ENCODE data around the gene KDM4B.

The KDM4B gene

DNA sequence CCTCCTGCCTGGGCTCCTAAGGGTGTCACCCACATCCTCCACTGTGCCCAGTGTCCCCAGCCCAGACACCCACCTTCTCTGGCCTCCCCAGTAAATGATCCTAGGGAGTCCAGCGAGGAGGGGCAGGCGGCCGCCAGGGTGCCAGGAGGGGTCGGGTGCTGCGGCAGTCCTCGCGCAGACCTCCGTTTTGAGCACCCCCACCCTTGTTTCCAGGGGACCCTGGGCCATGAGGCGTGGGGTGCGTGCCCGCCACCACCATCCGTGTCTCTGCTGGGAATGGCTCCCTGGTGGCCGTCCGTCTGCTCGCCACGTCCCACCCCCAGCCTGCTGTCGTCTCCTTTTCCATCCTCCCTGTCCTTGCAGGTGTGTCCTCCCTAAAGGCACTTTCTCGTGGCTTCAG lies 133.0 kb downstream of the KDM4B start:
- no peak overlapping the region for H3K27ac ChIP-seq
- no peak for TF ChIP-seq ZFX (IDR thresholded peaks at IDR 0.05)
- TF ChIP-seq, protein P1, sequence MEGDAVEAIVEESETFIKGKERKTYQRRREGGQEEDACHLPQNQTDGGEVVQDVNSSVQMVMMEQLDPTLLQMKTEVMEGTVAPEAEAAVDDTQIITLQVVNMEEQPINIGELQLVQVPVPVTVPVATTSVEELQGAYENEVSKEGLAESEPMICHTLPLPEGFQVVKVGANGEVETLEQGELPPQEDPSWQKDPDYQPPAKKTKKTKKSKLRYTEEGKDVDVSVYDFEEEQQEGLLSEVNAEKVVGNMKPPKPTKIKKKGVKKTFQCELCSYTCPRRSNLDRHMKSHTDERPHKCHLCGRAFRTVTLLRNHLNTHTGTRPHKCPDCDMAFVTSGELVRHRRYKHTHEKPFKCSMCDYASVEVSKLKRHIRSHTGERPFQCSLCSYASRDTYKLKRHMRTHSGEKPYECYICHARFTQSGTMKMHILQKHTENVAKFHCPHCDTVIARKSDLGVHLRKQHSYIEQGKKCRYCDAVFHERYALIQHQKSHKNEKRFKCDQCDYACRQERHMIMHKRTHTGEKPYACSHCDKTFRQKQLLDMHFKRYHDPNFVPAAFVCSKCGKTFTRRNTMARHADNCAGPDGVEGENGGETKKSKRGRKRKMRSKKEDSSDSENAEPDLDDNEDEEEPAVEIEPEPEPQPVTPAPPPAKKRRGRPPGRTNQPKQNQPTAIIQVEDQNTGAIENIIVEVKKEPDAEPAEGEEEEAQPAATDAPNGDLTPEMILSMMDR (conservative IDR thresholded peaks at IDR 0.05), result no peak

DNA sequence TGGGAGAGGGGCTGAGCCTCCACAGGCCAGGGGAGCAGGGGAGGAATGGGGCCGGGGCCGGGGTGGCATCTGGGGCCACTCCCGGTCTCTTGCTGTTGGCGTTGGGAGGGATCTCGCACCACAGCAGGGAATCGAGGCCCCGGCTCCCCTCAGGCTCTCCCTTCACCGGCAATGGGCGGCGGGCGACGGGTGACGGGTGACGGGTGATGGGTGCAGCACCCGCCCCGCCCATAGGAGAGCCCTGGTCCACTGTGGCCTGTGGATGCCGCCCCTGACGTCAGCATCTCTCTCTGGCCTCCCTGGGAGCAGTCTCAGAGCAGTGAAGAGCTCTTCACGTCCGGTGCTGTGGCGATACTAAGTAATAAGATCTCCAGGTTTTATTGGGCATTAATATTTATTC lies 133.6 kb downstream of the KDM4B start:
- TF ChIP-seq, protein P1 (conservative IDR thresholded peaks at IDR 0.05), result no peak
- no peak for TF ChIP-seq ZFX (IDR thresholded peaks at IDR 0.05)
- H3K27ac ChIP-seq, result no peak overlapping the region

DNA sequence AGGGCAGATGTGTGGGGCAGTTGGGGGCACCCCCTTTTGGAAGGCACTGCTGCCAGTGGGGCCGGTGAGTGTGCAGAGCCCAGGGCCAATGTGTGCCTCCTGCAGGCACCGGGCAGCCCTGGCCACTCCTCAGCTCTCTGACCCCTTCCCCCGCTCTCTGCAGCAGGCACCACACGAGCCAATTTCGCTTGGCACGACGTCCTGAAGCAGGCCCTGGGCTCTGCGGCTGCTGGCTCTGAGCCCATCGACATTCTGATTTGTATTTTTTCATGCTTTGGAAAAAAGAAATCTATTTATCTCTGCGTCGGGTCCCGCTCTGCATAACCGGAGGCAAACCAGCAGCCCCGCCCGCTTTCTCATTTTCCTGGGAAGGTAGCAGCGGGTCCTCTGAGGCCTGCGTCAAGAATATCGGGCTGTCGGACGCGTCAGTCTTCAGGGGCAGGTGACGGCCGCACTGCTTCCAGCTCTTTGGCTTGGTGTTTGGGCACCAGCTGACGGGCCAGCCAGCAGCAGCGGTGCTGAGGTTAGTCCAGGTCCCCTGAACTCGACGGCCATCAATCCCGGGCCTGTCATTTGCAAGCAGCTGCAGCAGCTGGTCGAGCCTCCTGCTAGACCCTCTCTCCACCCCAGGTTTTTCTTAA lies 134.3 kb downstream of the KDM4B start:
- TF ChIP-seq, protein P1 (conservative IDR thresholded peaks at IDR 0.05), result no peak
- TF ChIP-seq ZFX (IDR thresholded peaks at IDR 0.05), result no peak
- no peak overlapping the region for H3K27ac ChIP-seq

DNA sequence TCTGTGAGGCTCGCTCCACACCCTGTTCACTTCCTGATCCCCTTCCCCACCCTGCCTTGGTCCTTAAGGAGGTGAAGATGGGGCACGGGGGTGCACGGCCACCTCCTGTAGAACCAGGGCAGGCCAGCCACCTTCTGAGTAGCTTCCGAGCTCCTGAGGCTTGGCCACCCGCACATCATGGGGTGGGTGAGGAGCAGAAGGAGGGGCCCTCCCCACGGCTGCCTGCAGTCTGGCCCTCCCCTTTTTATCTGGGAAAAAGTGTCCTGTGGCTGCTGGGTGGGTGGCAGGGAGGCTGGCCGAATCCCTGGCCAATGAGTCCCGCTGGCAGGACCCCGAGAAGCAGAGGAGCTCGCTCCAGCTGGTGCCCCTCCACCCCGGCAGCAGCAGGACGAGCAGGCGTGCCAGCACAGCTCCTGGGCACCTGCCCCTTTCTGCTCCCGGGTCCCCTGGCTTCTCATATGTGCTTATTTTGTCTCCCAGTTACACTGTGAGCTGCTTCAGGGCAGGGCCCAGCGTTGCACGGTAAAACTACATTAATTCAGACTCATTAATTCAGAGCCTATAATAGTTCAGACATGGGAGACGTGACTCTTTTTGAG lies 135.0 kb downstream of the KDM4B start:
- TF ChIP-seq, protein P1 (conservative IDR thresholded peaks at IDR 0.05), result no peak
- TF ChIP-seq ZFX (IDR thresholded peaks at IDR 0.05), result no peak
- no peak overlapping the region for H3K27ac ChIP-seq

DNA sequence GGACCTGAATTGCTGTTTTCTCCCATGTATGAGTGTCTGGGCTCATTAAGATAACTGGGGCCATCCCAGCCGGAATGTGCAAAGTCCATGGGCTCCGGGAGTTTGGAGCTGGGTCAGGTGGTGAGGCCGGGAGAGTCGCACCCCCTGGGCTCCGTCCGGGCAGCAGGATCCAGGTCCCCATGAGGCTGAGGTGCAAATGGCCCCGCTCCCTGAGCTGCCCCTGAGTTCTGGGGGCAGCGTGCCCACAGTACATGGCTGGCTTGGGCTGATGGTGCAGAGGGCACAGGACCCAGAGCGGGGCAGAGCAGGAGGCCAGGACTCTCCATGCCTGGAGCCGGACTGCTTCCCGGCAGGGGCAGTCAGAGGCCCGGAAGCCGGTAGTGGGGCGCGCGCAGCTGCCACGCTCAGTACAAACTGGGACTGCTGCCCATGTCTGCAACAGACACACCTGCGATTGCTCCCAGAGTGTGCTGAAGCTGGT lies 136.0 kb downstream of the KDM4B start:
- TF ChIP-seq, protein P1 (conservative IDR thresholded peaks at IDR 0.05), result no peak
- no peak for TF ChIP-seq ZFX (IDR thresholded peaks at IDR 0.05)
- no peak overlapping the region for H3K27ac ChIP-seq

DNA sequence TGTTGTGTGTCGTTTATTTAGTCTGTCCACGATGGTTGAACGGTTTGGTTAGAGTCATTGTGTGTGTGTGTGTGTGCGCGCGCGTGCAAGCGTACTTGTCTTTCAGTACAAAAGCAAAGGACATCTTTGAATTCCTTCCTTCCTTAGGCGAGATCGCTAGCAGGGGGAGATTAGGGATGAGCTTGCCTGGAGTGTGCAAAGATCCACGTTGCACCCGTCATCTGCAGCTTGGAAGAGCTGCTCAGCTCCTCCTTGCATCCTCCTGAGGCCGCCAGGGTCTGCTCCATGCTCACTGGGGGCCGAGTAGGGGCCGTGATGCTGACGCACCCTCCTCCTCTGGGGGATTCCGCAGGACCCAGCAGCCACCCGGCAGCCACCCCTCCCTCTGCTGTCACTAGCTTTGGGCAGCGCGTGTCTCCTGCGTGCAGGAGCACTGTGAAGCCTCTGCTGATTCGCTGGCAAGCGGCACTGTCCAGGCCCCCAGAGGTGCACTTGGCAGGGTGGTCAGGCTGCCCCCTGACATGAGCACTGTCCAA lies 137.3 kb downstream of the KDM4B start:
- no peak for TF ChIP-seq ZFX (IDR thresholded peaks at IDR 0.05)
- TF ChIP-seq, protein P1 (conservative IDR thresholded peaks at IDR 0.05), result no peak
- no peak overlapping the region for H3K27ac ChIP-seq

DNA sequence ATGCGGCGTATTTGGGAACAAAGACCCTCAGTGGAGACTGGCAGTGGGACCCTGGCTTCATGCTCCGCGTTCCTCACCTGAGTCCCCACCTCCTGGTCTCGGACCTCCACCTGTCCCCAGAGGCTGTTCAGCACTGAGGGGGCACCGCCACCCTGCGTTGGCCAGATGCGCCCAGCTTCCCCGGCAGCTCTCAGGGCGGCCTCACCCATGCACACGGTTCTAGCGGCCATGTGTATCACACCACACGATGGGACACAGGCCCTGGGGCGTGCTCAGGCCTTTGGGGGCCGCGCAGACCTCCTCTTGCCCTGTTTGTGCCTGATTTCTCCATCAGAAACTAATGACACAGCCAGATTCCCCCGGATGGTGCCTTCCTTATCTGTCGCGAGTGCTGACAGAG lies 138.1 kb downstream of the KDM4B start:
- H3K27ac ChIP-seq, result no peak overlapping the region
- TF ChIP-seq, protein P1 (conservative IDR thresholded peaks at IDR 0.05), result no peak
- no peak for TF ChIP-seq ZFX (IDR thresholded peaks at IDR 0.05)

All from C4-2B (cell line).